ENCODE measurements around the gene TEAD2.
A peak's percentile ranks its signal among the peaks of the same experiment; 100 is the strongest.

TEAD2 gene

DNA sequence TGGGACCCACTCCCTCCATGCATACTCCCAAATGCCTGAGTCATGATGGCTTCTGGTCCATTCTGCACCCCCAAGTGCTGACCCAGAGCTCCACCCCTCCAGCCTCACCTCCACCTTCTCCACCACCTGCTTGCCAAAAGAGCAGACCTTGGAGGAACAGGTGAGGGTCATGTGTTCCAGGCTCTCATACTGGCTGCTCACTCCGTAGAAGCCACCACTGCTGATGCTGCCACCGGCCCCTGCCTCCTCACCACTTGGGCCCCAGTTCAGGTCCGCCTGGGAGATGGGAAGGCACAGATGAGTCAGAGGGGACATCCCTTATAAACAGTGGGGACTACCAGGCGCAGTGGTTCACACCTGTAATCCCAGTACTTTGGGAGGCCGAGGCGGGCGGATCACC lies 19.1 kb downstream of the TEAD2 start:
- H3K9me3 Mint-ChIP-seq = no peaks in the 10 kb centered on the region
- no peak overlapping the region for H3K27ac Mint-ChIP-seq
- H3K36me3 Mint-ChIP-seq = peaks cover 30% of the 10 kb centered on the region
- ATAC-seq (no peak), DNase-seq (ENCODE audit: low spot score in 2 of 2) (no peak)
- no peak overlapping the region for H3K4me3 Mint-ChIP-seq
- H3K4me1 Mint-ChIP-seq = peaks cover 45% of the 10 kb centered on the region

DNA sequence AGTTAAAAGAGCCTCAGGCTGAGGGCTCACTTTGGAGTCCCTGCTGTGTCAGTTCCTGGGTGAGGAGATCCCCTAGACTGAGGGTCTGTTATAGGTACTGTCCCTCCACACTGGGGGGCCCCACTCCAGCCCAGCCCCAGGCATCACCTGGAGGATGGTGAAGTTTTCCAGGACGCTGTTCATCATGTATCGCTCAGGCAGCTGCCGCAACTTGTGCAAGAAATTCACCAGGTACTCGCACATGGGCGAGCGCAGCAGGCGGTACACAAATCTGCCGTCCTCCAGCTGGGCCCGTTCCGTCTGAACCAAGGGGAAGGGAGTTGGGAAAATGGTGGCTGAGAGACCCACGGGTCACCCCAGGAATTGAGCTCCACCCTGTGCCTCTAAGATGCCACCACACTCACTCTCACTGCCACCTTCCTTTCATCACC lies 19.9 kb downstream of the TEAD2 start:
- no peak for DNase-seq (ENCODE audit: low spot score in 2 of 2)
- no peaks in the 10 kb centered on the region for H3K9me3 Mint-ChIP-seq
- peaks cover 48% of the 10 kb centered on the region for H3K4me1 Mint-ChIP-seq
- ATAC-seq = no peak
- H3K4me3 Mint-ChIP-seq = no peak overlapping the region
- H3K36me3 Mint-ChIP-seq = peaks cover 38% of the 10 kb centered on the region
- no peak overlapping the region for H3K27ac Mint-ChIP-seq

DNA sequence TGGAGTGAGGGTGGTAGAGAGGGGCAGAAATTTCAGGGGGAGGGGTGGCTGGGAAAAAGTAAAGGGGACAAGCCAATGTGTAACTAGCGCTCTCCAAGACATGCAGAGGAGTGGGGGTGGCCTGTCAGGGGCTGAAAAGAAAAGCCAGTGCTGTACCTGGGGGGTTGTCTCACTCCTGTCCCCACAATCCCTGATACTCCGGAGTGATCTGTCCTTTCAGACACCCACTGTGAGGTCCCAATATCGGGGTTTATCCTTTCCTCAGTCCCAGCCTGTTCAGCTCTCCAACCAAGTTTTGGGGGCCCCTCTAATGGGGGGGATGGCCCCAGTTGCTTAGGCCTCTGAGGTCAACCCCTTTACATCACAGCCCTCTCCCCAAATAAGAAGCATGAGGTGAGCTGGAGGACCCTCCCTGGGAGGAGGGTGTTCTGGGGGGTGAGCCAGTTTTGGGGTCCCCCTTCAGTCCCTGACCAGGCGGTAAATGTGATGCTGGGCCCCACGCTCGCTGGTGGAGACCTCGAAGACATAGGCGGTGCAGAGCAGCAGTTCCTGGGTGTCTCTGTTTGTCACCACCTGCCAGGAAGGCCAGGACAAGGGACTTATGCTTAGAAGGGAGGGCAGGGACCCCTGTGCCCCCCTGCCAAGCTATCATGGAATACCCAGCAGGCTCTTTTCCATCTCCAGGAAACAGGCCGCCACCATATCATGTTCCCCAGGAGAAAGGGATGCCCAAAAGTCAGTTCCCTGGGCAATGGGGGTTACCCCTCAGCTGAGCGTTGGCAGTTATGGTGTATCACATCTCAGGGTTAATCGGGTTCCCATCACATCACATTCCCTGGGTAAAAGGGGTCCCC lies 21.1 kb downstream of the TEAD2 start:
- H3K36me3 Mint-ChIP-seq = peaks cover 45% of the 10 kb centered on the region
- H3K27ac Mint-ChIP-seq = peak overlapping the region; percentile 80
- H3K4me1 Mint-ChIP-seq = peaks cover 61% of the 10 kb centered on the region
- no peaks in the 10 kb centered on the region for H3K9me3 Mint-ChIP-seq
- peak overlapping the region; percentile 20 for H3K4me3 Mint-ChIP-seq
- DNase-seq (ENCODE audit: low spot score in 2 of 2) (no peak), ATAC-seq (no peak)

DNA sequence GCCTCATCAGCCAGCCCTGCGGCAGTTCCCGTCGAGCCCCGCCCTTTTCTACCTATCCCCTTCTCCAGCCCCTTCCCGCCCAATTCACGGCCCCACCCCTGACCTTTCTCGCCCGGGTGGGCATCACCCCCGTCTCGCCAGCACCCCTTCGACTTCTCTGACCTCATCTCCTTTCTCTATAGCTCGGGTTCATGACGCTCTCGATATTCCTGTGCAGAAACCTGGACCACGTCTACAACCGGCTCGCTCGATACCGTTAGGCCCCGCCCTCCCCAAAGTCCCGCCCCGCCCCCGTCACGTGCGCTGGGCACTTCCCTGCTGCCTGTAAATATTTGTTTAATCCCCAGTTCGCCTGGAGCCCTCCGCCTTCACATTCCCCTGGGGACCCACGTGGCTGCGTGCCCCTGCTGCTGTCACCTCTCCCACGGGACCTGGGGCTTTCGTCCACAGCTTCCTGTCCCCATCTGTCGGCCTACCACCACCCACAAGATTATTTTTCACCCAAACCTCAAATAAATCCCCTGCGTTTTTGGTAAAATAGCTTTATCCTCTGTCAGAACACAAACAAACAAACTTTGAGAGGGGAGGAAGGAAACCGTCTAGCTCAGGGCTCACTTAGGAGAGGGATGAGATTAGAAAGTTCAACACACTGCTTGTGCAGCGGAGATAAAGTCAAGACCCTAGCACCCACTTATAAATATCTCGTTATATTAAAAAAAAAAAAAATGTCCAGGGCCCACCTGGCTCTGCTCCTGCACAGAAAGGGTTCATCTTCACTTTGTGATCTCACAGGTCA lies 21.9 kb downstream of the TEAD2 start:
- ATAC-seq (peak; percentile 31), DNase-seq (ENCODE audit: low spot score in 2 of 2) (no peak)
- Mint-ChIP-seq H3K4me3 (peak overlapping the region; percentile 20), H3K36me3 (peaks cover 48% of the 10 kb centered on the region), H3K4me1 (peaks cover 66% of the 10 kb centered on the region), H3K27ac (peak overlapping the region; percentile 80), H3K9me3 (no peaks in the 10 kb centered on the region)

DNA sequence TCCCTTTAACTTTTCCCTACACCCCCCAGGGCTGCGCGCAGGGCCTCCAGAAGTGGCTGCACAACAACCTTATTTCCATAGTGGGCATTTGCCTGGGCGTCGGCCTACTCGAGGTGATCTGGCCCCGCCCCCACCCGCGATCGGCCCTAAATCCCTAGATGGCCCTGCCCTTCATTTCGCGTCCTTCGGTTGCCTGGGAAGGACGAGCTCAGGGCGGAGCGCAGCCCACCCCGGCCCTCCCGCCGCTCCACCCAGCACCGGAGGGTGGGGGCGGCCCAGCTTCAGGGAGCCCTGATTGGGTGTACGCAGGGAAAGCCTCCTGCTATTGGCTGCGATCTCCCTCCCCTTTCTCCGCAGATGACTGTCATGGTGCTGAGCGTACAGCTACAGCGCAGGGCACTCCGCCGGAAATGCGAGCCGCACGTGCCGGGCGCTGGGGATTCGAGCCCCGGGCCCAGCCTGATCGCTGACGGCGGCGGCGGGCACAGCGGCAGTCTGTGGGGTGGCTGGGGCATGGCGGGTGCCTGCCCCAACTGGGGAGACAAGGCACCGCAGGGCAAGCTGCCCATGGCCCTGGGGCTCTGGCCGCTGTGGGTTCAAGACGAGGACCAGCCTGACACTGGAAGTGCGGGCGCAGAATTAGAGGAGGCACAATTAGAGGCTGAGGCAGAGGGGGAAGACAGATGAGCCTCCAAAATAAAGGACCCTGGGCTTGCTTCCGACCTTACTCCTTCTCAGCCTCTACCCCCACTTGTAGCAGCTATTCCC lies 22.7 kb downstream of the TEAD2 start:
- Mint-ChIP-seq H3K4me1 (peaks cover 66% of the 10 kb centered on the region), H3K4me3 (no peak overlapping the region), H3K9me3 (no peaks in the 10 kb centered on the region), H3K36me3 (peaks cover 51% of the 10 kb centered on the region), H3K27ac (no peak overlapping the region)
- DNase-seq (ENCODE audit: low spot score in 2 of 2) (no peak), ATAC-seq (no peak)

DNA sequence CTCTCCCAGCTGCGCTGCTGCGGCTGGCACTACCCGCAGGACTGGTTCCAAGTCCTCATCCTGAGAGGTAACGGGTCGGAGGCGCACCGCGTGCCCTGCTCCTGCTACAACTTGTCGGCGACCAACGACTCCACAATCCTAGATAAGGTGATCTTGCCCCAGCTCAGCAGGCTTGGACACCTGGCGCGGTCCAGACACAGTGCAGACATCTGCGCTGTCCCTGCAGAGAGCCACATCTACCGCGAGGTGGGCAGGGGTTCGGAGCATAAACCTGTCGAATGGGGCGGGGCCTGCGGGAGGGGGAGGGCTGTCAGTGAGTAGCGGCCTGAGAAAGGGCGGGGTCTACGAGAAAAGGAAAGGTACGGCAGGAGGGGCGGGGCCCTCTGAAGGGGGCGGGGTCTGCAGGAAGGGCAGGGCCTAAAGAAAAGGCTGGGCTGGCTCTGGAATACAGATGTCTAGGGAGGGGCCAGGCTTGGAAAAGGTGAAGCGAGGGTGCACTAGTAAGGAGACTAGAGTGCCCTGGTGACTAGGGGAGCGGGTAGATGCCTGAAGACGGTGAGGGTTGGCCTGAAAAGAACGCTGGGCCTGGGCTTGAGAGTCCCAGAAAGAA lies 23.4 kb downstream of the TEAD2 start:
- peak overlapping the region; percentile 96 for H3K27ac Mint-ChIP-seq
- H3K36me3 Mint-ChIP-seq = peaks cover 51% of the 10 kb centered on the region
- ATAC-seq (no peak), DNase-seq (ENCODE audit: low spot score in 2 of 2) (no peak)
- peaks cover 71% of the 10 kb centered on the region for H3K4me1 Mint-ChIP-seq
- no peaks in the 10 kb centered on the region for H3K9me3 Mint-ChIP-seq
- H3K4me3 Mint-ChIP-seq = peak overlapping the region; percentile 97

DNA sequence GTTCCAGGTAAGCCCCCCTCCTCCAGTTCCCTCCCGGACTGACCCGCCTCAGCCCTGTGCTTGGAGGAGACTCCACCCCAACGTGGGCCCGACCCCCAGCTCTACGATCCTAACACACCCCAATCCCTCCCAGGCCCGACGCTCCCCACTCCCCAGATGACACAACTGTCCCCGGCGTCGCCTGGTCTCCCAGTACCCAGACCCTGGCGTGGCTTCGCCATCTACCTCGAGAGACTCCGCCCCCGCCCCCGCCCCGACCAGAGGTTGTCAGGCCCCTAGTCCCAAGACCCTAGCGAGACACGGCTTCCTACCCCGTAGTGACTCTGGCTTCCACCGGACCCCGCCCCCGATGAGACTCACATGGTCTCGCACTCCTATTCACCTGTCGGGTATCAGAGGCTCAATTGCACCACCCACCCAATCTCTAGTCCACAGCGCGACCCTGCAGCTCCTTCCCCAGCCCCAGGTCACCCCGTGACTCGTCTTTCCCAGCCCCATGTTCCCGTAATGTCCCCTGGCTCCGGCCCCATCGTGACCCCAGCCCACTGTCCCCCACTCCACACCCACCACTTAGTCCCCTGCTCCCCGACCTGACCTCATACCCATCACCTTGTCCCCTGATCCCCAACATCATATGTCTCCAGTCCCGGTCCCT lies 24.1 kb downstream of the TEAD2 start:
- peak overlapping the region; percentile 96 for H3K27ac Mint-ChIP-seq
- no peaks in the 10 kb centered on the region for H3K9me3 Mint-ChIP-seq
- peak overlapping the region; percentile 97 for H3K4me3 Mint-ChIP-seq
- H3K36me3 Mint-ChIP-seq = peaks cover 51% of the 10 kb centered on the region
- ATAC-seq (no peak), DNase-seq (ENCODE audit: low spot score in 2 of 2) (no peak)
- H3K4me1 Mint-ChIP-seq = peaks cover 77% of the 10 kb centered on the region

DNA sequence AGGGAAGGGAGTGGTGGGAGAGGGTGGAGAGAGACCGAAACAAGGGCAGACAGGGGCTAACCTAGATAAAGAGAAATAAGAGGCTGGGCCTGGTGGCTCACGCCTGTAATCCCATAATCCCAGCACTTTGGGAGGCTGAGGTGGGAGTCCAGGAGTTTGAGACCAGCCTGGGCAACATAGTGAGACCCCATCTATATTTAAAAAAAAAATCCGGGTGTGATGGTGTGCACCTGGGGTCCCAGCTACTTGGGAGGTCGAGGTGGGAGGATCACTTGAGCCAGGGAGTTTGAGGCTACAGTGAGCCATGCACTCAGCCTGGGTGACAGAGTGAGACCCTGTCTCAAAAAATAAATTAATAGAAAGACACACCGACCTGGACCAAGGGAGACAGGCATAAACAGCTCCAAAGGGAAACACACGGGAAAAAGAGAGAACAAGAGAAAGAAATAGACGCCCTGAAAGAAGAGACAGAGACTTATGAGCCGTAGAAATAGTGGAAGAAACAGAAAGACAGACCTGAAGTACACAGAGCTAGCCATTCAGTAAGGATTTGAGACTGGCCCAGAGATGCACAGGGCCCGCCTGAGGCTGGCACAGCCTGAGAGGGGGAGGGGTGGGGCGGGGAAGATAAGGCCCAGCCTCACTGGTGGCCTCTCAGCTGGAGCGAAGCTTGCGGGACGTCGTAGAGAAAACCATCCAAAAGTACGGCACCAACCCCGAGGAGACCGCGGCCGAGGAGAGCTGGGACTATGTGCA lies 24.8 kb downstream of the TEAD2 start:
- Mint-ChIP-seq H3K4me3 (peak overlapping the region; percentile 97), H3K4me1 (peaks cover 77% of the 10 kb centered on the region), H3K9me3 (no peaks in the 10 kb centered on the region), H3K27ac (peak overlapping the region; percentile 96), H3K36me3 (peaks cover 51% of the 10 kb centered on the region)
- ATAC-seq = no peak
- DNase-seq (ENCODE audit: low spot score in 2 of 2) = no peak

DNA sequence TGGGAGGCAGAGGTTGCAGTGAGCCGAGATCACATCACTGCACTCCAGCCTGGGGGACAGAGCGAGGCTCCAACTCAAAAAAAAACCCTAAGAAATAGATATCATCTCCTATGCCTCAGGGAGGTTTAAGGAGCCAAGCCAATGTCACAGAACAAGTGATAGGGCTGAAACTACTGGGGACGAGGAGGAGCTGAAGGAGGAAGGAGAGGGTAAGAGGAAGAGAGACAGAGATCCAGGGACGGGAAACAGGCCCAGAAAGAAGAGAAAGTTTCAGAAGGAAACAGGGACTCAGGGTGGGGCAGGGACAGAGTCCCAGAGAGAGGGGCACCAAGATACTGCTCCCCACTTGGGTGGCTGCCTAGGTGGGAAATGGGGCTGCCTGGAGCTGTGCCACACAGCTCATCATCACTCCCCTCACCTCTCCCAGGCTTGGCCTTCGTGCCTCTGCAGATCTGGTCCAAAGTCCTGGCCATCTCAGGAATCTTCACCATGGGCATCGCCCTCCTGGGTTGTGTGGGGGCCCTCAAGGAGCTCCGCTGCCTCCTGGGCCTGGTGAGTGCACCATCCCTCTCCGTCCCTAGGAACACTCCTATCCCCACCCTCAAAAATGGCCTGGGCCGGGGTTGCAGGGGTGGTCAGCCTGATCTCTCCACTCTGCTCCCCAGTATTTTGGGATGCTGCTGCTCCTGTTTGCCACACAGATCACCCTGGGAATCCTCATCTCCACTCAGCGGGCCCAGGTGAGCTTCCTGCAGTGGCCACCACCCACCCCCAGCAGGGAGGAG lies 25.5 kb downstream of the TEAD2 start:
- peak overlapping the region; percentile 97 for H3K4me3 Mint-ChIP-seq
- peak overlapping the region; percentile 96 for H3K27ac Mint-ChIP-seq
- ATAC-seq (no peak), DNase-seq (ENCODE audit: low spot score in 2 of 2) (no peak)
- no peaks in the 10 kb centered on the region for H3K9me3 Mint-ChIP-seq
- peaks cover 84% of the 10 kb centered on the region for H3K4me1 Mint-ChIP-seq
- H3K36me3 Mint-ChIP-seq = peaks cover 51% of the 10 kb centered on the region

DNA sequence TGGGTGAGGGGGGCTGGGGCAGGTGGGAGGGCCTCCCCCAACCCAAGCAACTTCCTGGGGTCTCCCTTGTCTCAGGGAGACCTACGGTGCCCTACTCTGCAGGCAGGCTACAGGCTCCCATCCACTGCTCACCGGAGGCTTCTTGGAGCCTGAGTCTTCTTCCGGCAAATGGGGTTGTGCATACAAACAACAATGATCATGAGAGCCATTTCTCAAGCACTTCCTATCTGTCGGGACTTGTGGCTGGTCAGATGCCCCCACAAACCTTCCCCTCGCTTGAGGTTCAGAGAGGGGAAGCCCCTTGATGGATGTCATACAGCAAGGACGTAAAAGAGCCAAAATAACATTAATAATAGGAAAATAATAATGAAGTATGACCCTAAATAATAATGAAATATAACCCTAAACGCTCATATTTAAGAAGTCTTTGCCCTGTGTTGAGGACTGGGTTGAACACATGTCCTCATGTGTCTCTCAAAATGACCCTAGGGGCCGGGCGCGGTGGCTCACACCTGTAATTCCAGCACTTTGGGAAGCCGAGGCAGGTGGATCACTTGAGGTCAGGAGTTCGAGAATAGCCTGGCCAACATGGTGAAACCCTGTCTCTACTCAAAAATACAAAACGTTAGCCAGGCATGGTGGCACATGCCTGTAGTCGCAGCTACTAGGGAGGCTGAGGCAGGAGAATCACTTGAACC lies 26.3 kb downstream of the TEAD2 start:
- DNase-seq (ENCODE audit: low spot score in 2 of 2) = no peak
- peak overlapping the region; percentile 97 for H3K4me3 Mint-ChIP-seq
- peaks cover 45% of the 10 kb centered on the region for H3K36me3 Mint-ChIP-seq

DNA sequence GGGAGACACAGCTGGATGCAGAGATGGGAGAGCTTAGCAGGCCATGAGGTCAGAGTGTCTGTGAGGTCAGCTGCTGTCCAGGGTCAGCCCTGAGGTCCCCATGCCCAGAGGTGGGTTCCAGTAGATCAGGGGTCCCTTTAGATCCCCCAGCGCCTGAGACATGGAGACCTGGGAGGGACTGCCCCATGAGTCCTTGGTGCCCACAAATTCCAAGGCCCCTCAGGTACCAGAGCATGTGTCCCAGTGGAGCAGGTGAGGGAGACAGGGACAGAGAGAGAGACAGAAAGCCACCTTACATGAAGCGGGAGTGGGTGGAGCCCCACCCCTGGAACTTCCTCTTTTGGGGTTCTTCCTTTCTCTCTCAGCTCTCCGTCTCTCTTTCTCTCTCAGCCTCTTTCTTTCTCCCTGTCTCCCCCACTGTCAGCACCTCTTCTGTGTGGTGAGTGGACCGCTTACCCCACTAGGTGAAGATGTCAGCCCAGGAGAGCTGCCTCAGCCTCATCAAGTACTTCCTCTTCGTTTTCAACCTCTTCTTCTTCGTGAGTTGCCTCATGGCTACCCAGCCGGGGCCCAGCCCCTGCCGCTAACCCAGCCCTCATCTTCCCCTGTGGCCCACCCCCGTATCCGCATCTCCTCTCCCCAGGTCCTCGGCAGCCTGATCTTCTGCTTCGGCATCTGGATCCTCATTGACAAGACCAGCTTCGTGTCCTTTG lies 27.0 kb downstream of the TEAD2 start, which contains the start of gene CD37:
TSS of gene CD37 (plus strand) at position 336 of the 713 bp plus-strand sequence. CDS start at position 471, 135 bp downstream.
- Mint-ChIP-seq H3K27ac (peak within 1 kb of the TSS; percentile 96), H3K9me3 (no peaks in the 10 kb centered on the region), H3K4me1 (peaks cover 88% of the 10 kb centered on the region), H3K36me3 (peaks cover 40% of the 10 kb centered on the region), H3K4me3 (peak within 1 kb of the TSS; percentile 97)
- DNase-seq (ENCODE audit: low spot score in 2 of 2) (peak; percentile 31 to 83), ATAC-seq (peak; percentile 71)

More for the DNA sequence above, 26.3 kb downstream of the TEAD2 start:
- peak; percentile 45 for ATAC-seq
- Mint-ChIP-seq H3K27ac (peak overlapping the region; percentile 96), H3K9me3 (no peaks in the 10 kb centered on the region), H3K4me1 (peaks cover 89% of the 10 kb centered on the region)

DNA sequence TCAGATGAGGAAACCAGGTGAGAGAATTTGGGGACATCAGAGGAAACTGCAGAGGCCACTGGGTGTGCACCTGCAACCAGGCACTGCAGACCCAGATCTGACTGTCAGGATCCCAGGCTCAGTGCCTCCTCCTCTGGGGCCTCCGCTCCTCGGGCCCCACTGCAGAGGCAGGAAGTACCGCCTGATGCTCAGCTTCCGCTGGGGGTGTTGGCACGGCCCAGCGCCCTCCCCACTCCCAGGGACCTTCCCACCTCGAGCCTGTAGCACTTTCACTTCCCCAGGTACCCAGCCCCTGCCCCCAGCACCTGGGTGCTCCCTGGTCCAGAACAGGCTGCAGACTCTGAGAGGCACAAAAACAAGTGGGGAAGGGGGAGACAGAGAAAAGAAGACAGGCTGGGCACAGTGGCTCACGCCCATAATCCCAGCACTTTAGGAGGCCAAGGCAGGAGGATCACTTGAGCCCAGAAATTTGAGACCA lies 28.4 kb downstream of the TEAD2 start:
- Mint-ChIP-seq H3K4me3 (peak overlapping the region; percentile 97), H3K27ac (peak overlapping the region; percentile 96), H3K36me3 (peaks cover 36% of the 10 kb centered on the region), H3K9me3 (no peaks in the 10 kb centered on the region), H3K4me1 (peaks cover 87% of the 10 kb centered on the region)
- peak; percentile 71 for ATAC-seq
- peak; percentile 30 to 79 for DNase-seq (ENCODE audit: low spot score in 2 of 2)

All from stimulated activated effector memory CD8-positive, alpha-beta T cell treated with anti-CD3 and anti-CD28 coated beads, Interleukin-12 subunit alpha, Interleukin-12 subunit beta, amount 100 ng/mL, for 72 hours (primary cell).